GM21717 (cell line): ENCODE data around the gene HYLS1.
"Not testable (repeated sequence)": the region's sequence is repeated elsewhere in the genome, so short reads cannot be mapped to it uniquely, and the experiment has no call there.

Experiments used
- ATAC-seq: cut with Tn5 transposase; IDR thresholded peaks from one replicate; pipeline ENCODE4 v1.9.1; 2021; ENCODE audit warnings: mild to moderate bottlenecking, moderate library complexity; ENCODE audit not compliant: unreplicated experiment

HYLS1 gene

DNA sequence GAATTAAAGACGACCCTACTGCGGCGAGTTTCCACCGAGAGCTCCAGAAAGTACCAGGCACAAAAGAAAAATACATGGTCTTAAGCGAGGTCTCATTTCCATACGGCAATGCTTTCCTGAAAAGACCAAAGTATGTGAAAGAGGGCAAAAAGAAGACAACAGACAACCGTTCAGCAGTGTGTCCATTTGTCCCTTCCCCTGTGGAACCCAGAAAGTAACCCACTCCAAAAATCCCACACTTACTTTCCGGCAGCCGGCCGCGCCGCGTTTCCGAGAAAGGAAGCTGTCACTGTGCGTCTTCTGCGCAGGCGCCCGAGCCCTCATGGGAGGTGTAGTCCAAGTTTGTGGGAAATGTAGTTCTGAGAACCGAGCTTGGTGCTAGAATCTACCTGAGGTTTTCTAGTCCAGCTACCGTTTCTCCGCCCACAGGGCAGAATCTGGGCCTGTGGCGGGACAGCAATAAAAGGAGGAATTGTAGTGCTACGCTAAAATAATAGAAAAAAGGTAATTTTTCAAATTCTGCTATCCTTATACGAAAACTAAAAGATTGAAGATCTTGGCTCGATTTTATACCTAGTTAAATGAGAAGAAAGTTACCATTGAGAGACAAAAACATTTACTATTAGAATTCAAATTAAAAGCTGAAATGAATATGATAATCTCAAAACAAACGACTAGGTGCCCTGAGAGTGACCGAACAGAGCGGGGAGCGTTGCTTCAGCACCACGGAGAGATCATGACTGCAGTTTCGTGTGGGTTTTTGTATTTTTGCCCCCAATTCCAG, 15.7 kb downstream of the HYLS1 start, which contains the start of gene PUS3:
Gene PUS3 (minus strand): TSS at position 280 of the 784 bp plus-strand sequence. CDS start 6,922 bp downstream, outside the sequence.
- peak; percentile 97 for ATAC-seq

DNA sequence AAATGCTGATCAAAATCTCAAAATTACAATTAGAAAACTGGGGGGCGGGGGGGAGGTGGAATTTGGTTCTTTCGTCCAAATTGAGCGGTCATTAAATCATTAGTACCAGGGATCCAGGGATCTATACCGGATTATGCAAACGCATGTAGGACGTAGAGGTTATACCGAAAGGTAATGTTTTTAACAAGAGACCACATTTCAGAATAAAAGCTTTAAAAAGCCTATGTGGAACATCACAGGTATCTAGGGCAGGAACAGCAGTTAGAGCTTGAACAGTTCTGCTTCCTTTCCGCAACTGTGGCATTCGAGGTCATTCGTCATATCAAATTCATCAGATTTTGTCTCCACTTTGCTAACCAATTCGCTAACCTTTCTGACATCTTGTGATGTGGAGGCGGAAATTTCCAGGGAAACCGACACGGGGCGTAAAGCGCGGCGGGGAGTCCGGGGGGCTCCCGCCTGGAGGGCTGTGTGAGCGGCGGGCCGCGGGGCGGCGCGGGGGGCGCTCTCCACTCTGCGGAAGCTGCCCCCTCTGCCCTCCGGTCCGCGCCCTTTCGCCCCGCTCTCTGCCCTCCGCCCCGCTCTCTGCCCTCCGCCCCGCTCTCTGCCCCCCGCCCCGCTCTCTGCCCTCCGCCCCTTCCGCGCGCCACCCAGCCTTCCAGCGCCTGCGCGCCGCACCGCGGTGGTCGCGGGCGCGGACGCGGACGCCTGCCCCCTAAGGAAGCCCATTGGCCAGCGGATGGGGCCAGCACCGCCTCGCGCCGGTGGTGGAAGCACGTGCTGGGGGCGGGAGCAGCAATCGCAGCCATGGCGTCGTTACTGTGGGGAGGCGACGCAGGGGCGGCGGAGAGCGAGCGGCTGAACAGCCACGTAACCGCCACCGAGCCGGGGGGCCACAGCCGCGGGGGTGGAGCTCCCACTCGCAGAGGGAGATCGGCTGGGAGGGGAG, 16.5 kb downstream of the HYLS1 start, which contains the start of gene DDX25:
Gene DDX25 (plus strand): TSS at position 798 of the 949 bp plus-strand sequence. CDS start 10 bp downstream, at position 808.
- ATAC-seq = no peak

- ATAC-seq = no peak
Measured at GRCh38 chr11:125904678-125905077, 17.2 kb downstream of the HYLS1 start.

DNA sequence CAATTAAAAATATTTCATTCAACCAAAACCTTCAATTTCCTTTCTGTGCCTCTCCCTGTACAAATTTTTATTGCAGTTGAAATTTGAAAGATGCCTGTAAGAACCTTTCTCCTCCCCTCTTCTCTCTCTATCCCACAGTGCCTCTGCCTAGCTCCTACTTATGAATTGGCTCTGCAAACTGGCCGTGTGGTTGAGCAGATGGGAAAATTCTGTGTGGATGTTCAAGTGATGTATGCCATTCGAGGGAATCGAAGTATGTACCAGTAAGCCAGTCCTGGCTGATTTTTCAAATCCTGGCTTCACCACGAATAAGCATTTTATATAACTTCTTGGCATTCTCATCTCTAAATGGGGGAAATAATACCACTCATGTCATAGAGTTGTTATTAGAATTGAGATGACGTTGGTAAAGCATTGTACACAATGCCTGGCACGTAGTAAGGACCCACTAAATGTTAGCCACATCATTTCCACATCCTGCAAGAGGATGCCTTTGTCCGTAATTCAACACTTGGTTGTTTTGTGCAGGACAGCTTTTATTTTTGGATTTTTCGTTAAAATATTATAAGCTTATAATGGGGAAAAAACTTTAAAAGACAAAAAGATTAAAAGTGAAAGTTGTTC, 22.9 kb downstream of the HYLS1 start:
- no peak for ATAC-seq

- ATAC-seq = not testable (repeated sequence)
Measured at GRCh38 chr11:125914601-125915000, 27.1 kb downstream of the HYLS1 start.

- ATAC-seq = no peak
Measured at GRCh38 chr11:125916683-125917347, 29.3 kb downstream of the HYLS1 start.

DNA sequence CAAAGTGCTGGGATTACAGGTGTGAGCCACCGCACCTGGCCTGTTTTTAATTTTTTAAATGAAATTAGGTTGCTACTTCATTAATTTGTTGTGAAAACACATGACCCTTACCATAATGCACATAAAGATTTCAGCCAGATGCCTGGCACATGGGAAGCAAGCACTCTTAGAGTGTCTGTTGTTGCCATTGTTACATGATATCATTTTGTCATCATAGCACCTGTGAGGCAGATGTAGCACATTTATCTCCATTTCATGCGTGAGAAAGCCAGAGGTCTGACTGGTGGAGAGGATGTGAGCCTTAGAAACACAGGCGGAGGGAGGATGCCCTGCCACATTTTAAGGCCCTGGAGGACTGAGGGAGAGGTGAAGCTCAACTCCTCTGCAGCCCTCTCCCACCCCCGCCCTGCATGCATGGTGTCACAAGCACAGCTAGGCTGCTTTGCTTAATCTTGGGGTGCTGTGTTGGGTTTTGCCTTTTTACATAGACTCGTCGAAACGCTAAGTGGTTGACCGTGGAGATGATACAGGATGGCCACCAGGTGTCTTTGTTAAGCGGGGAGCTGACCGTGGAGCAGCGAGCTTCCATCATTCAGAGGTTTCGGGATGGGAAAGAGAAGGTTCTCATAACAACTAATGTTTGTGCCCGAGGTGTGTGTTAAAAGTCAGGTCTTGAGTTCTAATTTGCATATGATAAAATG, 30.8 kb downstream of the HYLS1 start:
- no peak for ATAC-seq

GRCh38 chr11:125921042-125921441, 33.6 kb downstream of the HYLS1 start:
- no peak for ATAC-seq

DNA sequence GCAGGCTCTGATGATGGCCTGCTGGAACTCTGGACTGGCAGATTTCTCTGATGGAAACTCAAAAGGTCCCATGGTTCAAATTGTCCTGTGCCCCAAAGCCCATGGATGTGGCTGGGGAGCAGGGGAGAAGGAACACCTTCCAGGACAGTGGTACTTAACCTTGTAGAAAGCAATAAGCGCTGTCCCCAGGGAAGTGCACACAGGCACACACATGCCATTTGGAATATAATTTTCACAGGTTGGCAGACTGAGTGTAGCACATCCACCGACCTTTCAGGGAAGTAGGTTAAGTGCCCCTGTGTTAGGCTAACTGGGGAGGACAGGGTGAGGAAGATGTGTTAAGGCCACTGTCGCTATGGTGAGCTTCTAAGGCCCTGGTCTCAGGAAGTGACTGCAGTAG, 34.7 kb downstream of the HYLS1 start:
- no peak for ATAC-seq

- ATAC-seq = no peak
Measured at GRCh38 chr11:125923012-125923579, 35.6 kb downstream of the HYLS1 start.

DNA sequence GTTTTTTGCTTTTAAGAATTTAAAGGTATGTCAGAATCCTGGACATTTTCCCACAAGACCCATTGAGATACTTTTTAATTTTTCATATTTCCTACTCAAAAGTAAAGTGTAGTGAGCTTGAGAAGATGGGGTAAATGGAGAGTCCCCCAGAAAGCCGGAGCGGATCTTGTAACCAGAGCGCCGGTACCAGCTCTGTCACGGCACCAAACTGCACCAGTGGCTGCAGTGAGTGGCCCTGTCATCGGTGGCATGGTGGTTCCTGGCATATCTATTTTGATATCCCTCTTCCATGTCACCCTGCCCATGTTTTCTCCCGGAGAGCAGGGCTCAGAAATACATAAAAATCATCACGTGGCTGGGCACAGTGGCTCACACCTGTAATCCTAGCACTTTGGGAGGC, 36.2 kb downstream of the HYLS1 start:
- no peak for ATAC-seq

- no peak for ATAC-seq
Measured at GRCh38 chr11:125924384-125925007, 37.0 kb downstream of the HYLS1 start.

DNA sequence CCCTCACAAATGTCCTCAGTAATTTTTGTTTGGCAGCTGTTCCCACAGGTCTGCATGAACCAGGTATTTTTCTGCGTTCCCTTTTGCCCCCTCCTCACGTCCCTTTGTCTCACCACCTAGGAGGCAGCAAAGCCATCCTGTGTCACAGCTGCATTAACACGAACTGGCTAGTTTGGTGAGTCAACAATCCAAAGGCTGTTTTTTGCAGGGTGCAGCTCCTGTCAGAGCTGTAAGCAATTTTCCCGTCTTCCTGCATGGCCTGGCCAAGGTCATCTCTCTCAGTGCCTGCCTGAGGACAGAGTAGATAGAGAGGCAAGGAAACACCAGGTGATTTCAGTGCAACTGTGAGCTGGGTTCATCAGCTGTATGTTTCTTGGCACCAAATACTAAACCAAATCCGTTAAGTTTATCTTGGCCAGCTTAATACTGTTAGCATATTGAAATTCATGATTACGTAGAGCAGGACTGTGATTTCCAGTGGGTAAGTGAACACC, 37.8 kb downstream of the HYLS1 start:
- no peak for ATAC-seq

DNA sequence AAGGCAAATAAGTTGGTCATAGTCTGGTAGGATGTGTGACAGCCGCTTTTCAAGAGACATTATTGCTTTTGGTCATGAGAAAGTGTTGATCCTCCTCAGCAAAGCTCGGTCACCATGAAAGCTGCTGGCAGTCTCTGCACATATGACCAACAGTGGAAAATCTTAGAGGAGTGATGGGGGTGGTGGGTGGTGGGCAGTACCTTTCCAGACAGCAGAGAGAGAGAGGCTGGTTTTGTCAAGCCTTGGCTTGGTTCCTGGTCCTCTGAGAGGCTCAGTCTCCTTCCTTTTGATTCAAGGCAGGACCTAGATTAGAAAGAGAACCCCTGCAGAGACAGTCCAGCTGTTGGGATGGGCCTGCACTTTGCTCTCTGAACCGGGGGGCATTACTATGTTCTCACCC, 38.3 kb downstream of the HYLS1 start:
- no peak for ATAC-seq

GRCh38 chr11:125926682-125927081, 39.2 kb downstream of the HYLS1 start:
- ATAC-seq = no peak

- no peak for ATAC-seq
Measured at GRCh38 chr11:125929445-125930075, 42.1 kb downstream of the HYLS1 start.

DNA sequence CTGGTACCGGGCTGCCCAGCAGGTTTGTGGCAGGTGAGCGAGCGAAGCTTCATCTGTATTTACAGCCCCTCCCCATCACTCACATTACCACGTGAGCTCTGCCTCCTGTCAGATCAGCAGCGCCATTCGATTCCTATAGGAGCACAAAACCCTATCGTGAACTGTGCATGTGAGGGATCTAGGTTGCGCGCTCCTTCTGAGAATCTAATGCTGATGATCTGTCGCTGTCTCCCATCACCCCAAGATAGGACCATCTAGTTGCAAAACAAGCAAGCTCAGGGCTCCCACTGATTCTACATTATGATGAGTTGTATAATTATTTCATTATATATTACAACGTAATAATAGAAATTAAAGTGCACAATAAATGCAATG, 42.6 kb downstream of the HYLS1 start:
- ATAC-seq = no peak

GRCh38 chr11:125931116-125931515, 43.6 kb downstream of the HYLS1 start:
- no peak for ATAC-seq

- no peak for ATAC-seq
Measured at GRCh38 chr11:125931668-125932067, 44.2 kb downstream of the HYLS1 start.
